Measurements from ENCODE around the gene RXRA.

- TF ChIP-seq POLR2A (IDR thresholded peaks at IDR 0.05; ENCODE audit: low read length) (no peak), GATA1 (IDR thresholded peaks at IDR 0.05; ENCODE audit: low read depth, low read length) (no peak)
Observed at GRCh38 chr9:134425812-134426211, 99.6 kb downstream of the RXRA start.
